ENCODE data around the gene ZNF283.
"Not testable (repeated sequence)": the region's sequence is repeated elsewhere in the genome, so short reads cannot be mapped to it uniquely, and the experiment has no call there.

- not testable (repeated sequence) for TF ChIP-seq POLR2A (IDR thresholded peaks at IDR 0.05; ENCODE audit: extremely low read depth, insufficient read length)
- TF ChIP-seq, protein P1, sequence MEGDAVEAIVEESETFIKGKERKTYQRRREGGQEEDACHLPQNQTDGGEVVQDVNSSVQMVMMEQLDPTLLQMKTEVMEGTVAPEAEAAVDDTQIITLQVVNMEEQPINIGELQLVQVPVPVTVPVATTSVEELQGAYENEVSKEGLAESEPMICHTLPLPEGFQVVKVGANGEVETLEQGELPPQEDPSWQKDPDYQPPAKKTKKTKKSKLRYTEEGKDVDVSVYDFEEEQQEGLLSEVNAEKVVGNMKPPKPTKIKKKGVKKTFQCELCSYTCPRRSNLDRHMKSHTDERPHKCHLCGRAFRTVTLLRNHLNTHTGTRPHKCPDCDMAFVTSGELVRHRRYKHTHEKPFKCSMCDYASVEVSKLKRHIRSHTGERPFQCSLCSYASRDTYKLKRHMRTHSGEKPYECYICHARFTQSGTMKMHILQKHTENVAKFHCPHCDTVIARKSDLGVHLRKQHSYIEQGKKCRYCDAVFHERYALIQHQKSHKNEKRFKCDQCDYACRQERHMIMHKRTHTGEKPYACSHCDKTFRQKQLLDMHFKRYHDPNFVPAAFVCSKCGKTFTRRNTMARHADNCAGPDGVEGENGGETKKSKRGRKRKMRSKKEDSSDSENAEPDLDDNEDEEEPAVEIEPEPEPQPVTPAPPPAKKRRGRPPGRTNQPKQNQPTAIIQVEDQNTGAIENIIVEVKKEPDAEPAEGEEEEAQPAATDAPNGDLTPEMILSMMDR (IDR thresholded peaks at IDR 0.05; ENCODE audit: low read depth, low read length) = not testable (repeated sequence)
Measured at GRCh38 chr19:43866923-43867322, 39.8 kb downstream of the ZNF283 start.
